Fibroblast of mammary gland (primary cell): ENCODE data around the gene CPLX1.

Experiments
- DNase-seq: peaks from one replicate; pipeline ENCODE4 v3.0.0-alpha.2; 2010; ENCODE audit warnings: low read depth
- H3K4me3 ChIP-seq: 2 replicates; pipeline ENCODE4 v1.5.1; 2011; ENCODE audit warnings: low read depth, mild to moderate bottlenecking, low read length, moderate library complexity; ENCODE audit not compliant: control insufficient read depth
- TF ChIP-seq, protein P1 (sequence below): conservative IDR thresholded peaks from 2 replicates; pipeline ENCODE4 v1.5.1; 2011; ENCODE audit warnings: low read depth, low read length, inconsistent platforms; ENCODE audit not compliant: control insufficient read depth, insufficient read depth

Gene CPLX1

DNA sequence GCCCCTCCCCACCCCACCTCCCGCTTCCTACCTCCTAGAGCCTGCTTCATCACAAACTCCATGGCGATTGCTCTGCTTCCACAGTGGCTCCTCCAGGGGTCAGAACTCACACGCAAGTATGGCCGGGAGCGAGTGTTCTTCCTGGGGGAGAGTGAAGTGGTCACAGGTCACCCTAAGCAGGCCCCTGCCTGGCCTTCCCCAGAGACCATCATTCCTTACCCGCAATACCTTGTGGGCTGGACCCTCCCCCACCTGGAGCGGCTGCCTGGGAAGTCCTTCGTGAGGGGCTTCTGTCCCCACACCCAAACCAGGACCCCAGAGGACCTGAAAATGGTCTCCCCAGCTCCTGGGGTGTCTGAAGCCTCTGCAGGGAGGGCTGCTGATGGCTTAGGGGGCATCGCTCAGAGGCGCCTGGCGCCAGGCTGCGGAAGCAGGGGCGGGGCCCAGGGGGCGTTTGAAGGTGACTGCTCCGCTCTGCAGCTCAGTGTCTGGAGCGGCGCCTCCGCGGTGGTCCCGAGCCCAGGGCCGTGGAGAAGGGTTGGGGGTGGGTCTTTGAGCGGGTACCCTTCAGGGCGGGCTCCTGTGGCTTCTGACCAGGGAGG lies 1.4 kb downstream of the CPLX1 start:
- no peak overlapping the region for H3K4me3 ChIP-seq
- no peak for DNase-seq
- TF ChIP-seq, protein P1, sequence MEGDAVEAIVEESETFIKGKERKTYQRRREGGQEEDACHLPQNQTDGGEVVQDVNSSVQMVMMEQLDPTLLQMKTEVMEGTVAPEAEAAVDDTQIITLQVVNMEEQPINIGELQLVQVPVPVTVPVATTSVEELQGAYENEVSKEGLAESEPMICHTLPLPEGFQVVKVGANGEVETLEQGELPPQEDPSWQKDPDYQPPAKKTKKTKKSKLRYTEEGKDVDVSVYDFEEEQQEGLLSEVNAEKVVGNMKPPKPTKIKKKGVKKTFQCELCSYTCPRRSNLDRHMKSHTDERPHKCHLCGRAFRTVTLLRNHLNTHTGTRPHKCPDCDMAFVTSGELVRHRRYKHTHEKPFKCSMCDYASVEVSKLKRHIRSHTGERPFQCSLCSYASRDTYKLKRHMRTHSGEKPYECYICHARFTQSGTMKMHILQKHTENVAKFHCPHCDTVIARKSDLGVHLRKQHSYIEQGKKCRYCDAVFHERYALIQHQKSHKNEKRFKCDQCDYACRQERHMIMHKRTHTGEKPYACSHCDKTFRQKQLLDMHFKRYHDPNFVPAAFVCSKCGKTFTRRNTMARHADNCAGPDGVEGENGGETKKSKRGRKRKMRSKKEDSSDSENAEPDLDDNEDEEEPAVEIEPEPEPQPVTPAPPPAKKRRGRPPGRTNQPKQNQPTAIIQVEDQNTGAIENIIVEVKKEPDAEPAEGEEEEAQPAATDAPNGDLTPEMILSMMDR, result no peak

DNA sequence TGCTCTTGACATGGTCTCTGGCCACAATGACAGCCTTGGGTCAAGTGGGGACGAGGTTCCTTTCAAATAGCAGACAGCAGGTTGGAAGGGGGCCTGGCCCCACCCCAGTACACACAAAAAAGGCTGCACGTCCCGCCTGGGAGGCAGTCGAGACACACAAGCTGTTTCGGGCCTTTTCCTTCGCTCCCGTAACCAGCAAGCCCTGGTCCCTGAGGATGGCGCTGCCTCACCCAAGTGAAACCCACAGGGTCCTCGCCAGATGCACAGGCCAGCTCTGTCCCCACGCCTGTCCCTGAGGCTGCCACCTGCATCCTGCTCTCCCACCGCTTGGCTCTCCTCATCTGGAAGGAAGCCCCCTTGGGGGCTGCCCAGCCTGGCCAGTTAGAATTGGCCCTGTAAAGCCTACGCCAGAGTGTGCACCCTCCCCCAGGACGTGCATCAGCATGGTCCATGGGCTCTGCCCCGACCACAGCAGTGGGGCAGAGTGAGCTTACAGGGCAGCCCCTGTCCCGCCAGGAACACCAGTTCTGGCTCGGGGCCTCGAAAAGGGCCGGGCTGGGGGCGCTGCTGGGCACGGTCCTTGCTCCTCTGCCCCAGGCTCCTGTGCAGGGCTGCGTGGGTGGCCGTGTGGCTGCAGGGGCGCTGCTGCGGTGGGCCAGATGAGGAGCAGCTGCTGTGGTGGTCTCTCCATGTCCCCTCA lies 2.0 kb downstream of the CPLX1 start:
- DNase-seq, result no peak
- no peak overlapping the region for H3K4me3 ChIP-seq
- TF ChIP-seq, protein P1, result no peak

DNA sequence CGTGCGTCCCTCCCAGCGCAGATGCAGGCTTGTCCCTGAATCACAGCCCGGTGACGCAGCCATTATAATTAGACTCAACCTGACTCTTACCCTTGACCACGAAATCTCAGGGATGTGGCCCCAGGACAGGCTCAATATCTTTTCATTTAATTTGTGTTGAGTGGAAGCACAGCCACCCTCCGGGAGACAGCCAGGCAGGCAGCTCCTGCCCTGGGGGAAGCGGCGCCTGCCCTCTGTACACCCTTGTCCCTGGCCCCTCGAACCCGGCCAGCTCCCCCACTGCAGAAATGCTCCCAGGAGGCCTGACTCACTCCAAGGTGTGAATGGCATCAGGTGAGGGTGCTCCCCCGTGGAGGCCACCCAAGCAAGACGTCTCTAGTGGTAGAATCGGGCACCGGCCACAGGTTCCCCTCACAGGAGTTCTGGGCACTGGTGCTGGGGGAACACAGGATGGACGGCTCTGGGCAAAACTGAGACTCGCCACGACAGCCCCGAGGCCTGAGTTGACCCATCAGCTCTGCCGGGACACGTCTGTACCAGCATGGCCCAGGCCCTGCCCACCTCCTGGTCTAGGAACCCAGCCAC lies 2.7 kb downstream of the CPLX1 start:
- H3K4me3 ChIP-seq, result no peak overlapping the region
- TF ChIP-seq, protein P1, result no peak
- DNase-seq, result no peak

DNA sequence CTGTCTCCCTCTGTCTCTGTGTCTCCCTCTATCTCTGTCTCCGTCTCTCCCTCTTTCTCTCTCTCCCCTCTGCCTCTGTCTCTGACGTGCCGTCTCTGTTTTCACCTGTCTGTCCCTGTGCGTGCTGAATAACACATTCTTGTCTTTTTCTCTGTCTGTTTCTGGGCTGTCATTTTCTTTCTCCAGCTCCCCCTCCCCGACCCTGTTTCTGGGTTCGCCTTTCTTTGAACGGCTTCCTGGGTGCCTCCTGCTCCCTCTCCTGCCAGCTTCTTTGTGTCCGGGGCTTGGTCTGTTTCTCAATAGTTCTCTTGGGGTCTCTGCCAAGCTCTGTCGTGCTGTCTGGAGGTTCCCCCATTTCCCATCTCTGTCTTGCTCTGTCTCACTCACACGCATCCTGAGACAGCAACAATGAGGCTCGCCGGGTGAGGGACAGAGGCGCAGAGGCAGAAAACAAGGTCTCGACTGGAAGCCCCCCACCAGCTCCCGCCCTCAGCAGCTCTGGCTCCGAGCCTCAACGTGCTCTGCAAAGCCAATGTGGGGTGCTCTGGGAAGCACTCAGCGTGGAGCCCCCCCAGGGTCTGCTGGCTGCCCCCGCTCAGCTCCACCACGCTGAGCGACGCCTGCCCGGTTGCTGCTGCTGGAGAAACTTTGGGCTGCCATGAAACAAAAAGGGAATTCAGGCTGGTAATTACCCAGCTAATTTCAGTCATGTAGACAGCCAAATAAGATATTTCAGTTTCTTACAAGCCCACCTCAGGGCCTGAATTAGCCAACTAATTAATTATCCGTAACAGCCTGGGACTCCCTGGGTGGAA lies 3.4 kb downstream of the CPLX1 start:
- no peak for DNase-seq
- TF ChIP-seq, protein P1, result no peak
- no peak overlapping the region for H3K4me3 ChIP-seq

- H3K4me3 ChIP-seq, result no peak overlapping the region
- TF ChIP-seq, protein P1, result no peak
- DNase-seq, result no peak
Observed at GRCh38 chr4:821631-822030, 4.3 kb downstream of the CPLX1 start.

DNA sequence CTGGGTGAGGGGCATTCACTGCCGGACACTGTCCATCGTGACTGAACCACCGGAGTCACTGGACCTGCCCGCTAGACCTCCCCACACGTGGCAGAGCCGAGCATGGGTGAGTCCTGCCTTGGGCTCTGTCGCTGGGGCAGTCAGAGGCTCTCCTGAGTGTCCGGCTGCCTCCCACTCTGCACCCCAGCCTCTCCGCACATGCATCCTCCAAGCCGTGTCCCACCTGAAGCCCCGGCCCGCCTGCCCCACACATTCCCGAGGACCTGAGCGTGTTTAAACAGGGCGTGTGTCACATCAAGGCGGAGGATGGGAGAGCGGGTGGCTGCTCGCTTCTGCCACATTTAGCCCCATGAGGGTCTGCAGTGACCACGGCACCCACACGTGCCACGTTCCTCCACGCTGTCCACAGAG lies 4.7 kb downstream of the CPLX1 start:
- H3K4me3 ChIP-seq, result no peak overlapping the region
- no peak for DNase-seq
- TF ChIP-seq, protein P1, result no peak
